Activated CD8-positive, alpha-beta memory T cell treated with anti-CD3 and anti-CD28 coated beads, Interleukin-2, amount 10 ng/mL, durations not matched to agents 7 days and 5 days (primary cell): ENCODE measurements around the gene ANKRD10. TPM values are rescaled to one million over a fixed set of nuclear protein-coding genes. Genes with fewer than 3 reads are reported as not detected.
"Not testable (repeated sequence)": the region's sequence is repeated elsewhere in the genome, so short reads cannot be mapped to it uniquely, and the experiment has no call there.

Experiments used
- ATAC-seq: fragments of 150-1000 bp; cut with Tn5 transposase; one replicate; pipeline ENCODE4 v1.10.0; 2021; ENCODE audit warnings: moderate library complexity
- CTCF ChIA-PET: fragments of 350-600 bp; sonication (Branson Sonifier 250); formaldehyde crosslinking; loops from one replicate; lab custom pipeline; 2021; ENCODE audit warnings: antibody characterized with exemption; lab: Charles Lee
- DNase-seq: peaks from one replicate; pipeline ENCODE4 v3.0.0-alpha.2; 2020
- H3K27ac Mint-ChIP-seq: one replicate; pipeline ENCODE4 v1.8.0; 2021; ENCODE audit warnings: mild to moderate bottlenecking, mixed read lengths
- H3K27me3 Mint-ChIP-seq: one replicate; pipeline ENCODE4 v1.8.0; 2021; ENCODE audit warnings: mixed read lengths
- H3K36me3 Mint-ChIP-seq: one replicate; pipeline ENCODE4 v1.8.0; 2021; ENCODE audit warnings: mild to moderate bottlenecking, mixed read lengths
- H3K4me1 Mint-ChIP-seq: one replicate; pipeline ENCODE4 v1.8.0; 2021; ENCODE audit warnings: mixed read lengths
- H3K4me3 Mint-ChIP-seq: one replicate; pipeline ENCODE4 v1.8.0; 2021; ENCODE audit warnings: mild to moderate bottlenecking, moderate library complexity, mixed read lengths
- H3K9me3 Mint-ChIP-seq: one replicate; pipeline ENCODE4 v1.8.0; 2022; ENCODE audit warnings: low read depth, mixed read lengths
- total RNA-seq, 2 experiments: library from RNA; stranded (reverse); gene quantifications; one replicate each; pipeline ENCODE4 v1.2.3, GENCODE V29; 2021

Gene ANKRD10
- total RNA-seq, 2 experiments from 2014 or later = 120 to 143 TPM

- Mint-ChIP-seq H3K27ac (no peak overlapping the region), H3K4me3 (no peak overlapping the region), H3K36me3 (no peaks in the 10 kb centered on the region), H3K4me1 (peaks cover 26% of the 10 kb centered on the region), H3K9me3 (no peaks in the 10 kb centered on the region), H3K27me3 (no peaks in the 10 kb centered on the region)
- DNase-seq (no peak), ATAC-seq (no peak)
- CTCF ChIA-PET = interaction anchor here (1.1 kb wide), 1 partner anchor 9 kb away, joined by 4 read pairs; no protein-coding TSS in a partner anchor
Measured at GRCh38 chr13:110953416-110953815, 38.5 kb upstream of the ANKRD10 start.

- H3K27me3 Mint-ChIP-seq, H3K4me3 Mint-ChIP-seq, H3K36me3 Mint-ChIP-seq, H3K27ac Mint-ChIP-seq, H3K9me3 Mint-ChIP-seq, CTCF ChIA-PET, DNase-seq: not testable (repeated sequence)
- ATAC-seq = peak; percentile 77
- peaks cover 26% of the 10 kb centered on the region for H3K4me1 Mint-ChIP-seq
Measured at GRCh38 chr13:110952135-110952534, 37.3 kb upstream of the ANKRD10 start.

DNA sequence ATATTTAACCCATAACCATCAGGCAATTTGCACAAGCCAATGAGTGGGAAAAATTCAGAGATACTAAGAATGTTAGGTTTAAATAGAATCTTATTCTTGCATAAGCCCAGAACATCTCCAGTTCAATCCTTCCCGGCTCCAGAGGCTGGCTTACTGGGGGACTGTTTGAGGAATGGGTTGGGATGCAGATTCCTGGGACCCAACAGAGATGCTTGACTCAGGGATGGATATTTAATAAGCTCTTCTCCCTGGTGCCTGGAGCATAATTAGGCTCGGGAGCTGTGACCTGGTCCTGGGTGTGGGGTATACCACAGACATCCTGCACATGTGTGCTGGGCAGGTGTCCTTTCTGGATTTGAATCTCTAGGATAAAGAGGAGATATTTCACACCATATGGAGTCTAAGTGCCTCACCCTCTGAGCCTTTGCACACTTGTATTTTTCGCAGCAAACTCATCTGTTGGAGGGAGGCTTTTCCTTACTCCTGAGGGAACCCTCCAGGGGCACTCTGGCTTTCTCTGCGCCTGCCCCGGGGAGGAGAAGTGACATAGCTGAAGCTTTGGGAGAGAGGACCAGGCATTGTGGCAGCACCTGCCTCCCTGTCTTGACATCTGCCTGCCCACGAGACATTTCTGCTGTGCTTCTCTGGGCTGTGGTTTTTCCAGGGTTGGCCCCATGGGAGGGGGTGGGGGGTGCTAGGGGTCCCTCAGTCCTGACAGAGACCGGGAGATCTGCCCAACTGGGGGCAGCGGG is 36.1 kb upstream of the ANKRD10 start:
- Mint-ChIP-seq H3K4me1 (peaks cover 26% of the 10 kb centered on the region), H3K27me3 (no peaks in the 10 kb centered on the region), H3K4me3 (no peak overlapping the region), H3K9me3 (no peaks in the 10 kb centered on the region), H3K36me3 (no peaks in the 10 kb centered on the region), H3K27ac (no peak overlapping the region)
- ATAC-seq = no peak
- CTCF ChIA-PET = no interaction called here
- DNase-seq = no peak

DNA sequence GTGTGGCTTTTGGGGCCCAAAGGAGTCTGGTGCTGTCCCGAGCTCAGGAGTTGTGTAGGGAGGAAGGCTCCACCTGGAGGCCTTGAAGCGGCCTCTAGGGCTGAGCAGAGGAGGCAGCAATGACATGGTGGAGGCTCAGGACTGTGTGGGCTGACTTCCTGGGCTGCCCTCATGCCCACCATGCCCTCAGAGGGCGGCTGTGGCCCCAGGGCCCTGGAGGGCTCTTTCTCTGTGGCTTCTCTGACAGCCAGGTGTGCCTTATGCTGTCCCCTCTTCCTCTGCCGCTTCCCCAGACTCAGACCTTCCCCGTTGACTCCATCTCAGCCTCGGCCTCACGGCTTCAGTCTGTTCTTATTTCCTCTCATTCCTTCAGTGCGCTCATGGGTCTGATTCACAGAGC is 35.5 kb upstream of the ANKRD10 start:
- CTCF ChIA-PET = no interaction called here
- Mint-ChIP-seq H3K4me3 (no peak overlapping the region), H3K4me1 (peaks cover 26% of the 10 kb centered on the region)

GRCh38 chr13:110949628-110950027 is 34.8 kb upstream of the ANKRD10 start:
- Mint-ChIP-seq H3K27me3 (no peaks in the 10 kb centered on the region), H3K36me3 (no peaks in the 10 kb centered on the region), H3K27ac (no peak overlapping the region), H3K4me3 (no peak overlapping the region), H3K9me3 (no peaks in the 10 kb centered on the region), H3K4me1 (peaks cover 22% of the 10 kb centered on the region)
- no peak for DNase-seq
- no peak for ATAC-seq
- CTCF ChIA-PET = no interaction called here

More for the DNA sequence above, 35.5 kb upstream of the ANKRD10 start:
- Mint-ChIP-seq H3K27ac (no peak overlapping the region), H3K27me3 (no peaks in the 10 kb centered on the region), H3K36me3 (no peaks in the 10 kb centered on the region), H3K9me3 (no peaks in the 10 kb centered on the region)
- no peak for DNase-seq
- ATAC-seq = no peak

- Mint-ChIP-seq H3K4me3 (no peak overlapping the region), H3K27me3 (peaks cover 1% of the 10 kb centered on the region), H3K9me3 (no peaks in the 10 kb centered on the region), H3K4me1 (peaks cover 25% of the 10 kb centered on the region), H3K27ac (no peak overlapping the region), H3K36me3 (no peaks in the 10 kb centered on the region)
- DNase-seq (no peak), ATAC-seq (no peak)
- CTCF ChIA-PET = no interaction called here
Measured at GRCh38 chr13:110949116-110949515, 34.2 kb upstream of the ANKRD10 start.

DNA sequence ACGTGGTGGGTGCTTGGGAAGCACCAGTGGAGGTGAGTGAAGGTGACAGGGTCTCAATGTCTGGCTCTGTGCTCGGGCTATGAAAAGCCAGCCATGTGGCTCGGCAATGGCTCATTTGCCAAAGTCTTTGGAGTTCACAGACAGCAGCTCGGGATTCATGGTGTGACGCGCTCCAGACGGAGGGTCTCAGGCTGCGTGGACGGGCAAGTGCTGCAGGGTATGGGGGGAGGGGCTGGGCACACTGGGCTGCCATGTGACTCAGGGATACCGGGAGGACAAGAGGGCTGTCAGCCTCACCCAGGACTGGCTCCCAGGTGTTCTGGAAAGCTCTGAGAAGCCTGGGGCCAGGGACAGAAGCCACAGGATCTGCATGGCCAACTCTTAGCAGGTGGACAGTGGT is 32.5 kb upstream of the ANKRD10 start:
- H3K36me3 Mint-ChIP-seq = not testable (repeated sequence)

DNA sequence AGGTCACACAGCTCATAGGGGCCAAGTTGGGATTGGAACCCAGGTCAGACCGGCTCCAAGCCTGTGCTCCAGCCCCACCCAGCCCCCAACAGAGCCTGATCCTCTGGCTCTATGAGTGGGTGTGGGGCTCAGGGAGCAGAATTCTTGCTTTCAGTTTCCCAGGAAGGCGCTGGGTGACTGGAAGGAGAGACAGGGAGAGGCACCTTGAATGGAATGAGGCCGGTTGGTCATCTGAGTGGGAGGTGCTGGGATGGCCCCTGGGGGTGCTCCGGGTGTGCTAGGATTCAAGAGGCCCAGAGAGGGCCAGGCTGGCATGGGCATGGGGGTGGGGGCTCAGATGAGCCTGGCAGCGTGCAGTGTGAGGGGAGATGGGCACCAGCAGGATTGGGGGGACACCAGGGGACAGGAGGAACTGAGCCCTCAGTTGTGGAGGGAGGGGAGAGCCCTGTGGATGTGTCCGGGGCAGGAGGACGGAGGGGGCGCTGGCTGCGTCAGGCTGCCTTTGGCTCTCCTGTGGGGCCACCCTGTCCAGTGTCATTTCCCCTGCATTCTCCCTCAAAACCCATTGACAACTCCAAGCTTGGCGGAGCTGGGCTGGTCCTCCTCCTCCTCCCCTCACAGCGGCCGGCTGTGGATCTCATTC is 31.2 kb upstream of the ANKRD10 start:
- CTCF ChIA-PET = no interaction called here
- no peak overlapping the region for H3K4me3 Mint-ChIP-seq

More for the DNA sequence above, 32.5 kb upstream of the ANKRD10 start:
- H3K4me3 Mint-ChIP-seq, DNase-seq, H3K27ac Mint-ChIP-seq, ATAC-seq, CTCF ChIA-PET, H3K9me3 Mint-ChIP-seq: not testable (repeated sequence)
- H3K4me1 Mint-ChIP-seq = peaks cover 26% of the 10 kb centered on the region
- H3K27me3 Mint-ChIP-seq = peaks cover 11% of the 10 kb centered on the region

DNA sequence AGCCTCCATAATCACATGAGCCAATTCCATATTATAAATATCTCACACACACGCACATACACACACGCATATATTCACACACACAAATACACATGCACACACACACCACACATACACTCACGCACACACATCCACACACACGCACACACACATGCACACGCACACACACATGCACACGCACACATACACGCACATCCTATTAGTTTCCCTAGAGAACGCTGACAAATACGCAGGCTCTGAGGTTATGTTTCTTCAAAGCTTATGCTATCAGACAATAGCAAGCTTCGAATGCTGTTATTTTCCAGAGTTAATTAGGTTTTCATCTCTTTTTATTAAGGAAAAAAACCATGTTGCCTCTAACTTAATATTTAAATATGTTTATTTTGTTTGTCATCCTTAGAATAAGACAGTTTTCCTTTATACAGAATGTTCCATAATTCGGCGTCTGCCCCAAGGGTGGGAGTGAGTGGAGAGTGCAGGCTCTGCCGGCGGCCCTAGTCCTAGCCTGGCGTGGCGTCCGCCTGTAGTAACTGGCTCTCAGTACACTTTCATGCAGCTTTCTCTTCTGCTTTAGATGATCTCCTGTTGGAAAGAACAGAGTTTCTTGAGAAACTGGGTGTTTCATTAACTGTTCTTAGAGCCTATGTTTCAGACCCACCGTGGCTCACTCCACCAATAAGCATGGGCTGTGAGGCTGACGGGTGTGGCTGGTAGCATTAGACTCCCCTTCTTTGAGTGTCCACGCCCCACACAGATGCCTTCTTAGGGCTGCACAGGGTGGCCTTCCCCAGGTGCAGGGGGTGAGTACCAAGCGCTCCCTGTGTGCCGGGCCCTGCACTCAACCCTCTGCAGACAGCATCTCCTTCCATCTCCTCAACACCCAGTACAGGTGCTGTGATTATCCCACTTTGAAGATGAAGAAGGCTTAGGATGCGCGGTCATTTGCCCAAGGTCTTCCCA is 30.4 kb upstream of the ANKRD10 start:
- CTCF ChIA-PET = interaction anchor here (1.0 to 2.5 kb wide), 6 partner anchors 8 to 123 kb away, joined by 4 to 8 read pairs (median 4); no protein-coding TSS in a partner anchor
- H3K36me3 Mint-ChIP-seq = peaks cover 2% of the 10 kb centered on the region
- H3K27me3 Mint-ChIP-seq = peaks cover 17% of the 10 kb centered on the region
- ATAC-seq = no peak
- H3K27ac Mint-ChIP-seq = no peak overlapping the region
- H3K4me3 Mint-ChIP-seq = no peak overlapping the region
- DNase-seq = no peak
- H3K9me3 Mint-ChIP-seq = no peaks in the 10 kb centered on the region
- H3K4me1 Mint-ChIP-seq = peaks cover 20% of the 10 kb centered on the region

More for the DNA sequence above, 31.2 kb upstream of the ANKRD10 start:
- peaks cover 2% of the 10 kb centered on the region for H3K36me3 Mint-ChIP-seq
- no peaks in the 10 kb centered on the region for H3K9me3 Mint-ChIP-seq
- DNase-seq (no peak), ATAC-seq (no peak)
- H3K27me3 Mint-ChIP-seq = peaks cover 14% of the 10 kb centered on the region
- peaks cover 20% of the 10 kb centered on the region for H3K4me1 Mint-ChIP-seq
- no peak overlapping the region for H3K27ac Mint-ChIP-seq

GRCh38 chr13:110944121-110944967 is 29.5 kb upstream of the ANKRD10 start:
- peak; percentile 67 for DNase-seq
- H3K27me3 Mint-ChIP-seq = peaks cover 17% of the 10 kb centered on the region
- ATAC-seq = peak; percentile 85
- H3K9me3 Mint-ChIP-seq = no peaks in the 10 kb centered on the region
- CTCF ChIA-PET = interaction anchor here (1.0 to 2.5 kb wide), 6 partner anchors 9 to 124 kb away, joined by 4 to 8 read pairs (median 4); no protein-coding TSS in a partner anchor
- H3K4me3 Mint-ChIP-seq = no peak overlapping the region
- no peak overlapping the region for H3K27ac Mint-ChIP-seq
- peaks cover 2% of the 10 kb centered on the region for H3K36me3 Mint-ChIP-seq
- H3K4me1 Mint-ChIP-seq = peaks cover 20% of the 10 kb centered on the region

- ATAC-seq (peak; percentile 59), DNase-seq (no peak)
- Mint-ChIP-seq H3K27ac (no peak overlapping the region), H3K9me3 (no peaks in the 10 kb centered on the region), H3K4me1 (peaks cover 24% of the 10 kb centered on the region), H3K36me3 (peaks cover 2% of the 10 kb centered on the region), H3K4me3 (no peak overlapping the region), H3K27me3 (peaks cover 17% of the 10 kb centered on the region)
- CTCF ChIA-PET = interaction anchor here (1.2 kb wide), 1 partner anchor 24 kb away, joined by 3 read pairs; no protein-coding TSS in a partner anchor
Measured at GRCh38 chr13:110942248-110942981, 27.5 kb upstream of the ANKRD10 start.
